ENCODE measurements around the gene NAB2. TPM values are rescaled to one million over a fixed set of nuclear protein-coding genes. Genes with fewer than 3 reads are reported as not detected.

Gene NAB2
- total RNA-seq, 2 experiments from 2014 or later, result 52.1 to 53.6 TPM

DNA sequence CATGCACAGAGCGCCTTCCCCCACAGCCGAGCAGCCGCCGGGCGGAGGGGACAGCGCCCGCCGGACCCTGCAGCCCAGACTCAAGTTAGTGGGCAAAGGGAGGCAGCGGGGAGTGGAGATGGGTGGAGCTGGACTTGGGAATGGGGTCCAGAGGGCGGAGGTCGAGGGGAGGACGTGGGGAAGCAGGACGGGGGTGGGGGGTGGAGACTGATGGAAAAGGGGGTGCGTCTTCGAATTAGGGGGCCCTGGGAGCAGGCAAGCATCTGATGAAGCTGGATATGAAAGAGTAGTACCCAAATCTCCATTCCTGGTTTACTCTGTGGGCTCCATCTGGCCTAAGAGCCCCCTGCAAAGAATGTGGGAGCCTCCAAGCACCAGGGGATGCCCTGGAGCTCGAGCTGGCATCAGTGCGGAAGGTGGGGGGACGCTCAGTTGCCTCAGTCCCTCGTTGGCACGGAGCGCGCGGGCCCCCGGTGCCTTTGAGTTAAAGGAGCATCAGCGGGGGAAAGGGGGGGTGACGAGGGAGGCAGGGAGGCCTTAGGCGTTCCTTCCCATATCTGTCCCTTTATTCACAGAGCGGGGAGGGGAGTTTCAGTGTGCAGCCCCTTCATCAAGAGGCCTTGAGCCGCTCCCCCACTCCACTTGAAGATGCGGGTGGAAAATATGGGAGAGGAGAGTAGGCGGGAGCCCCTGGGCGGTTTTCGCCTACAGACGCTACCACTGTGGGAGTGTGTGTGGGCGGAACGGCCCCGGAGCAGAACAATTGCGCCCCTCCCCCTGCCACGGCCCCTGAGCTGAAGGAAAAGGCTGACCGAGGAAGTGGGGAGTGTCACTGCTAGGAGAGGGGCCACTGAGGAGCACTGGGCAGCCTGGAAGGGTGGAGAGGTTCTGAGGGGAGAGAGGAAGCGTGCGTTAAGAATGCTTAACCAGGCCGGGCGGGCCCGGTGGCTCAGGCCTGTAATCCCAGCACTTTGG lies 644 bp downstream of the NAB2 start:
- ChIA-PET CTCF (interaction anchor here (1.0 to 5.5 kb wide), 6 partner anchors 9 to 21 kb away, joined by 3 to 44 read pairs (median 8); partner anchors contain the start of genes NEMP1 and STAT6), POLR2A (interaction anchor here (0.7 to 3.8 kb wide), 4 partner anchors 10 to 25 kb away, joined by 3 to 20 read pairs (median 12); partner anchors contain the start of genes NEMP1 and STAT6)

DNA sequence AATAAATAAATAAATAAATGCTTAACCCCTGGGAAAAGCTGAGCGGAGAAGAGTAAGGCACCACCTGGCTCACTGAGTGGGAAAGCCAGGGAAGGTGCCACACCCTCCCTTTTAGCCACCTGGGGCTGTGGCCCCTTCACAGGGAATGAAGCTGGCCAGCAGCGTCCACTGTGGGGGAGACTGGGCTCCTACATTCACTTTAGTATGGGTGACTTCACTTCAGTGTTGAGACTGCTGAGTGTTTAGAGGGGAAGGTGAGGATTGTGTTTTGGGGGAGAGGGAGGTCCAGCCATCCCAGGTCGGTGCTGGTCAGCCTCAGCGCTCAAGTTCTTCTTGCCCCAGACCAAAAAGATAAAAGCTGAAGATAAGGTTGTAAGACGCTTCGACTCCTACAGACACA lies 1.6 kb downstream of the NAB2 start:
- CTCF ChIA-PET, result interaction anchor here (1.0 to 5.5 kb wide), 6 partner anchors 9 to 21 kb away, joined by 3 to 44 read pairs (median 4); partner anchors contain the start of genes NEMP1 and STAT6
- POLR2A ChIA-PET, result interaction anchor here (0.7 to 3.8 kb wide), 3 partner anchors 11 to 26 kb away, joined by 3 to 20 read pairs (median 19); partner anchors contain the start of genes NEMP1 and STAT6

DNA sequence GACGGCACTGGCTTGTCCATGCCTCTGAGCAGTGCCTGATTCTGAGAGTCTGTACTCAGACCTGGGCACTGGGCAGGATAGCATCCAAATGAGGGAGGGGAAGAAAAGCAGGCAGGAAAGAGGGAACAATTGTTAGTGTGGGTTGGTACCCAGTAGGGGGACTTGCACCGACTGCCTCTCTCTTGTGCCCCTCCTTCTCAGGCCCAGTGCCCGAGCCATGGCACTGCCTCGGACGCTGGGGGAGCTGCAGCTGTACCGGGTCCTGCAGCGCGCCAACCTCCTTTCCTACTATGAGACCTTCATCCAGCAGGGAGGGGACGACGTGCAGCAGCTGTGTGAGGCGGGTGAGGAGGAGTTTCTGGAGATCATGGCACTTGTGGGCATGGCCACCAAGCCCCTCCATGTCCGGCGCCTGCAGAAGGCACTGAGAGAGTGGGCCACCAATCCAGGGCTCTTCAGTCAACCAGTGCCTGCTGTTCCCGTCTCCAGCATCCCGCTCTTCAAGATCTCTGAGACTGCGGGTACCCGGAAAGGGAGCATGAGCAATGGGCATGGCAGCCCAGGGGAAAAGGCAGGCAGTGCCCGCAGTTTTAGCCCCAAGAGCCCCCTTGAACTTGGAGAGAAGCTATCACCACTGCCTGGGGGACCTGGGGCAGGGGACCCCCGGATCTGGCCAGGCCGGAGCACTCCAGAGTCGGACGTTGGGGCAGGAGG lies 2.2 kb downstream of the NAB2 start:
- ChIA-PET CTCF (interaction anchor here (1.0 to 5.5 kb wide), 8 partner anchors 12 to 252 kb away, joined by 3 to 48 read pairs (median 6); partner anchors contain the start of genes NEMP1 and STAT6), POLR2A (interaction anchor here (3.8 kb wide), 1 partner anchor 20 kb away, joined by 19 read pairs; the partner anchor contains the start of gene STAT6)

DNA sequence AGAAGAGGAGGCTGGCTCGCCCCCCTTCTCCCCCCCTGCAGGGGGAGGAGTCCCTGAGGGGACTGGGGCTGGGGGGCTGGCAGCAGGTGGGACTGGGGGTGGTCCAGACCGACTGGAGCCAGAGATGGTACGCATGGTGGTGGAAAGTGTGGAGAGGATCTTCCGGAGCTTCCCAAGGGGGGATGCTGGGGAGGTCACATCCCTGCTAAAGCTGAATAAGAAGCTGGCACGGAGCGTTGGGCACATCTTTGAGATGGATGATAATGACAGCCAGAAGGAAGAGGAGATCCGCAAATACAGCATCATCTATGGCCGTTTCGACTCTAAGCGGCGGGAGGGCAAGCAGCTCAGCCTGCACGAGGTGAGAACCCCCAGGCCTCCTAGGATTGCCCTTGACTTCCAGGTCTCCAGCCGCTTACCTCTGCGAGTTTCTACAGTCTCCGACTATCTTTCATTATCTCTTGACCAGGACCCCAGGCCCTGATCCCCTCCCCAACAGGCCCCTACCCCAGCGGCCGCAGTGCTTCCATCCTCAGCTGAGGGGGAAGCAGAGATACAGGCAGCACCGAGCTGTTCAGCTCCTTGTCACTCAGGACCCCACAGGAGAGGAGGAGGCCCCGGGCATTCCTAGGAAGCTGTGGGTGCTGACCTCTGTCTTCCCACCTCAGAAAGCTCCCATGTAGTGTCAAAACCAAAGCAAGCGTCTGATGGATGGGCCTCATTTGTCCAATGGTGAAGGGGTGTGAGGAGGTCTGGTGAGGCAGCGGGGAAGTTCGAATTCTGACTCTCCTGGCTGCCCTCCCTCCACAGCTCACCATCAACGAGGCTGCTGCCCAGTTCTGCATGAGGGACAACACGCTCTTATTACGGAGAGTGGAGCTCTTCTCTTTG lies 3.0 kb downstream of the NAB2 start:
- CTCF ChIA-PET, result interaction anchor here (1.0 to 5.5 kb wide), 10 partner anchors 11 to 251 kb away, joined by 3 to 48 read pairs (median 3); partner anchors contain the start of genes NEMP1 and STAT6
- POLR2A ChIA-PET, result interaction anchor here (0.7 to 2.8 kb wide), 3 partner anchors 9 to 19 kb away, joined by 4 to 31 read pairs (median 5); partner anchors contain the start of genes NEMP1 and STAT6

DNA sequence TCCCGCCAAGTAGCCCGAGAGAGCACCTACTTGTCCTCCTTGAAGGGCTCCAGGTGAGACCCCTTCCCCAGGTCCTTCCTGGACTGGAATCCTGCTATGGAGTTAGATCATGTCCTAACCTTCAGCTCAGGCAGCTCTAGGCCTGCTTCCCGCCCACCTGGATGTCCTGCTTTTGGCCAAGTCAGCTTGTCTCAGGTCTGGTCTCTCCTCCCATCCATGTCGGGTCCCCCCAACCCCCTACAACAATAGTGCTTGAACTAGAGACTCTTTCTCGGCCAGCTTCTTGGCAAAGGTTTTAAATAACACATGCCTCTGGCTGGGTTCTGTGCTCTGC lies 3.6 kb downstream of the NAB2 start:
- ChIA-PET POLR2A (interaction anchor here (0.7 to 2.8 kb wide), 3 partner anchors 8 to 18 kb away, joined by 4 to 31 read pairs (median 5); partner anchors contain the start of genes NEMP1 and STAT6), CTCF (interaction anchor here (1.0 to 5.5 kb wide), 8 partner anchors 11 to 147 kb away, joined by 3 to 48 read pairs (median 6); partner anchors contain the start of gene STAT6)

DNA sequence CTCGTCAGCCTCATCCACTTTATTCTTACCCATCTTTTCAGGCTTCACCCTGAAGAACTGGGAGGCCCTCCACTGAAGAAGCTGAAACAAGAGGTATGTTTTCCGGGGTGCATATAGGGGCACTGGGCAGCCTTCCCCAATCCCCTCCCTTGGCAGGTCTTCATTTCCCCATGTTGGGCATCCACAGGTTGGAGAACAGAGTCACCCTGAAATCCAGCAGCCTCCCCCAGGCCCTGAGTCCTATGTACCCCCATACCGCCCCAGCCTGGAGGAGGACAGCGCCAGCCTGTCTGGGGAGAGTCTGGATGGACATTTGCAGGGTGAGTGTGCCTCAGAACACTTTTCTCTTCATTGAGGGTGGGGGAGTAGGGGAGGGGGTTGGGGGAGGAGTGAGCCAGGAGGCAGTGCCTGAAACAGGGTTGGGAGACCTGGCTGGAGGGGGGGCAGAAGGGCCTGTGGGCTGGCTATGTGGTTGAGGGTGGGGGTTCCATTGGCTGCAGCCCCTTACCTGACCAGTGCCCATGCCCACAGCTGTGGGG lies 4.0 kb downstream of the NAB2 start:
- POLR2A ChIA-PET, result interaction anchor here (1.4 to 2.8 kb wide), 3 partner anchors 14 to 27 kb away, joined by 5 to 31 read pairs (median 5); partner anchors contain the start of genes NEMP1 and STAT6
- CTCF ChIA-PET, result interaction anchor here (1.0 to 5.5 kb wide), 12 partner anchors 10 to 146 kb away, joined by 3 to 48 read pairs (median 6); partner anchors contain the start of genes NEMP1, STAT6 and ZBTB39

DNA sequence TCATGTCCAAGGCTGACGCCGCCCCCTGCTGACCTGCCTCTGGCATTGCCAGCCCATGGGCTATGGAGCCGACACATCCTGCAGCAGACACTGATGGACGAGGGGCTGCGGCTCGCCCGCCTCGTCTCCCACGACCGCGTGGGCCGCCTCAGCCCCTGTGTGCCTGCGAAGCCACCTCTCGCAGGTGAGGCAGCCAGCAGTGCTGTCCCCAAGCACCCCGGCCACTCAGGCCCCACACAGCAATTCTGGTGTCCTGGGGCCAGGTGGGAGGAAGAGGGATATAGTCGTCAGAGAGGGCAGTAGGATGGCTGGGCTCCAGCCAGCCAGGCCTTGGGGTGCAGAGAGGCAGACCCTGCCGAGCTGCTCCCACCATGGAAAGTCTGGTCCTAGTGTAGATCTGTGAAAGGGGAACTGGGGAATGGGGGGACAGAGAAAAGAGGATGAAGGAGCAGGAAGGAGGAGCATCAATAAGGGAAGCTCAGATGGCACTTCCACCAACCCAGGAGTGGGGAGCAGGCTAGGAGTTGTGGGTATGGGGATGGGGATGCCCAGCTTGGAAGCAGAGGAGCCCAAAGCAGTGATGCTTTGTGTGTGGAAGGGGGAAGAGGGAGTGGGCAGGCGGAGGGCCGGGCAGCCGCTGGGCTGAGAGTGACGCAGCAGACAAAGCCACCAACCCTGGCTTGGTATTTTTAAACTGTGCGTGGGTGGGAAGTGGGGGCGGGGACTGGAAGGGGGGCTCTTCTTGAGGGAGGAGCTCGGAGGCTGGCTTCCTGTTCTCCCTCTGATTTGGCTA lies 4.7 kb downstream of the NAB2 start:
- ChIA-PET POLR2A (interaction anchor here (0.6 to 2.8 kb wide), 6 partner anchors 10 to 28 kb away, joined by 3 to 31 read pairs (median 5); partner anchors contain the start of genes NEMP1 and STAT6), CTCF (interaction anchor here (0.6 to 5.5 kb wide), 14 partner anchors 11 to 337 kb away, joined by 3 to 48 read pairs (median 4); partner anchors contain the start of genes NEMP1, STAT6 and ZBTB39)

DNA sequence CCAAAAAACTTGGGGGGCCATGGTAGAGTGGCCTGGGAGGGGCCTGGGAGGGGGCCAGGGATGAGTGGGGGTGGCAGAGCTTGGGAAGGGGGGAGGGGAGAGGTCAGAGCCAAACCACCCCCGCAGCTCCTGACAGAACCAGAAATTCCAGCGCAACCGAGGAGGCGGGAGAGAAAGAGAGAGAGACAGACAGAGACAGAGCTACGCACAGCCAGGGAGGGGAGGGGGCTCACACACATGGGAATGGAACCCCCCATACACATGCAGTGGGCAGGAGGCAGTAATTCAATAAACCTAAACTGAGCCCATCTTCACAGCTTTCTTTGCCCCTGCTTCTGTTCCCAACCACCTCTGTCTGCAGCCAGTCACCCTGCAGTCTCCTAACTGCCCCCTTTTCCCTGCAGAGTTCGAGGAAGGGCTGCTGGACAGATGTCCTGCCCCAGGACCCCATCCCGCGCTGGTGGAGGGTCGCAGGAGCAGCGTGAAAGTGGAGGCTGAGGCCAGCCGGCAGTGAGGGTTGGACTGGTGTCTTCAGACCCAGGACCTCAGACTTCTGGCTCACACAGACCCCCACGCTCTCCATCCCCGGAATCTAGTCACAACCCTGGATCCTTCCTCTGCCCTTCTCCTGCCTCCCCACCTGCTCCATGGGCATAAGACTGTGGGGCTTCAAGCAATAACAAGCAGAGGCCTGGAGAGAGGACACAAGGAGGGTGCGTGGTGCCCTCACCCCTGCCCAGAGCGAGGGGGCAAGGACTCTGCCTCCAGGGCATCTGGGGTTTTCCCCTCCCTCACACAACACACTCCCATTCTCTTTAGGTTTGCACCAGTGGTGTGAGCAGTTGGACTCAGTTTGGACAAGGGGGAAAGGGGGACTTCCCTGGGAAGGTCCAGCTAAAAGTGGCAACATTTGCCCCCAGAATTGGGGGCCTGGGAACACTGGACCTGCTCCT lies 5.6 kb downstream of the NAB2 start:
- ChIA-PET CTCF (interaction anchor here (0.6 to 5.5 kb wide), 15 partner anchors 10 to 338 kb away, joined by 3 to 48 read pairs (median 4); partner anchors contain the start of genes NEMP1, STAT6 and ZBTB39), POLR2A (interaction anchor here (0.6 to 2.8 kb wide), 6 partner anchors 10 to 599 kb away, joined by 3 to 31 read pairs (median 4); partner anchors contain the start of genes NEMP1 and STAT6)

DNA sequence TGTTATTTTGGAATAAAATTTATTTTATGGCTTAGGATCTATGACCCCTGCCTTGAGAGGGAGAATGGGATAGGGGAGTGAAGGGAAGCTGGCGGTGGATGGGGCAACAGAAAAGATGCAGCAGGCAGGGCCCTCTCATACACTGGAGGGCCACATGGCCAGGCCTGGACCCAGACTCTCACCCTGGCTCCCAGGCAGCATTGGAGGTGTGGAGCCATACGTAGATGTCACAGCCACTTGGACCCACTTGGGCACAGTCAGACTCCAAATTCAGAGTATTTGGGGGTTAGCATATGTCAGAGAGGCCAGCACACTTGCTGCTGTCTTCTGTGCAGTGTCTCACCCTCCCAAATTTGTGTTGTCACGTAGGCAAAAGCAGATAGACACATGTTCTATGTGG lies 6.5 kb downstream of the NAB2 start:
- ChIA-PET CTCF (interaction anchor here (1.1 to 5.0 kb wide), 4 partner anchors 8 to 26 kb away, joined by 3 to 48 read pairs (median 6); partner anchors contain the start of genes NEMP1 and STAT6), POLR2A (no interaction called here)

DNA sequence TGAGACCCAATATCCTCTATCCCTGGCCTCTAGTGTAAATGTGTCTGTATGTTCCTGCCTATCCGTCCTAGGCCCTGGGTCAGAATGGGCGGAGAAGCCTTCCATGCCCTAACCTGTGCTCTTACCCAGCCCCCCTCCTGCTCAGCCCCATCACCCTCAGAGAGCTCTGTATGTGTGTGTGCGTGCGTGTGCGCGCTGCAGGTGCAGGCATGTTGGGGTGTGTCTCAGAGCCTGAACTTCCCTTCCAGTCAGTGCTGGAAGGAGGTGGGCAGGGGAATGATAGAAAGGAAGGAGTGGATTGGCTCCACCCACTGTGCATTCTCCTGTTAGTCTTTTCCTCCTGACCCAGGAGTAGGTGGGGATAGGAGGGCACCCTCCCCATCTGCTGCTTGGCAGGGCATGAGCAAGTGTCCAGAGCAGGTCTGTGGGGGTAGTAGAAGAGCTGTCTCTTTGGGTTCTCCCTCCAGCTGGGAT lies 7.2 kb downstream of the NAB2 start:
- CTCF ChIA-PET, result interaction anchor here (1.0 to 5.0 kb wide), 8 partner anchors 8 to 33 kb away, joined by 3 to 48 read pairs (median 4); partner anchors contain the start of genes NEMP1 and STAT6
- POLR2A ChIA-PET, result interaction anchor here (1.2 kb wide), 1 partner anchor 381 kb away, joined by 3 read pairs; no protein-coding TSS in a partner anchor

DNA sequence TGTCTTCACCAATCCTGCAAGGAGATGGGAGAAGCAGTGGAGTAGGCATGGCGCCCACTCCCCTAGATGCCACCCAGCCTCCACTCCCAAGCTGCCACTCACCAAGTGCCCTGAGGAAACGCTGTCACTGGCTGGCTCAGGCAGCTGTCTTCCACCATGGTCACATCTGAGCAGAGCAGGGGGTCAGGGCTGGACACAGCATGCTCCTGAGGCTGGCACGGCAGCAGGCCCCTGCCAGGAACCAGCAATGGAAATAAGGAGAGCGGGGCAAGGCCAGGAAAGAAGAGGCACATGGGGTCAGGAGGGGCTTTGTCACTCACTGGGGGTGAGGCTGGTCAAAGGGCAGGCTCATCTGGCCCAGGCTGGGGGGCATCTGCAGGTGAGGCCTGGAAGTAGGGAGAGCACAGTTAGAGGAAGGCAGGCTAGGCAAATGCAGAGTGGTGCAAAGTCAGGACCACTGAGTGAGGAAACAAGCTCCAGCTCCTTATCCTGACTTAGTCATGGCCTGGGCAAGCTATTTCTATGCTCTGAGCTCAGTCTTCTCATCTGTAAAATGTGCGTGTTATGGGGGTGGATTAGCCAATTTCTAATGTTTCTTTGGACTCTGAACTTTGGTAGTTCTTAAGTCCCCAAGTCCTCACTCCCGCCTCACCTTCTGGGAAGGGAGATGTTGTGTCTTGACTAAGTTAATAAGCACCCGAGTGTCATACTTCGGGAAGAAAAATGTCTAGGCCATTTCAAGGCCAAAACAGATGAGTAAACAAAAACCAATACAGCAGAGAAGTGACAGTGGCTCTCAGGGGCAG lies 8.0 kb downstream of the NAB2 start:
- ChIA-PET POLR2A (interaction anchor here (0.6 to 1.6 kb wide), 3 partner anchors 17 to 380 kb away, joined by 3 to 4 read pairs (median 4); no protein-coding TSS in a partner anchor), CTCF (interaction anchor here (0.8 to 2.3 kb wide), 6 partner anchors 10 to 34 kb away, joined by 3 to 9 read pairs (median 4); no protein-coding TSS in a partner anchor)

DNA sequence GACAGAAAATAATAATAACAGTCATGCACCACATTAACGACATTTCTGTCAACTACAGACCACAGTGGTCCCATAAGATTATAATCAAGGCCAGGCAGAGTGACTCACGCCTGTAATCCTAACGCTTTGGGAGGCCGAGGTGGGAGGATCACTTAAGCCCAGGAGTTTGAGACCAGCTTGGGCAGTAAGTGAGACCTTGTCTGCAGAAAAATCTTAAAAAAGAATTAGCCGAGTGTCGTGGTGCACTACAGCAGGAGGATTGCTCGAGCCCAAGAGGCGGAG lies 8.6 kb downstream of the NAB2 start:
- ChIA-PET CTCF (interaction anchor here (0.8 to 1.7 kb wide), 3 partner anchors 15 to 28 kb away, joined by 3 to 6 read pairs (median 6); no protein-coding TSS in a partner anchor), POLR2A (interaction anchor here (0.6 to 1.6 kb wide), 4 partner anchors 9 to 20 kb away, joined by 3 to 4 read pairs (median 4); no protein-coding TSS in a partner anchor)

DNA sequence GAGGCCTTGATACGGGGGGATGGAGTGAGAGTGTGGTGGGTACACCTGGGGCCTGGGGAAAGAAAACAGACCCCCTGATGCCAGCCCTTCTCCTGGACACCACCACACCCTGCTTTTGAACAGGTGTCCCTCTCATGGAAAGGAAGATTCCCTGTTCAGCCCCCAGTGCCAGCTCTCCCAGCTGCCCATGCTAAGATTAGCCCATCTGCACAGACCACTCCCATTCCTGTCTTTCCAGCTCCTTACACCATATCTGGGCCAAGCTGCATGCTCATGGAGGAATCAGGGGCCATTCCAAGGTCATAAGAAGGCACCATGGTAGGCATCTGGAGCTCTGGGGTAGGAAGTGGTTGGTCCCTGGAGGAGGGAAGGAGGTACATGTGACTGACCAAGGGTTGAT lies 9.6 kb downstream of the NAB2 start:
- ChIA-PET CTCF (interaction anchor here (2.2 kb wide), 1 partner anchor 29 kb away, joined by 6 read pairs; no protein-coding TSS in a partner anchor), POLR2A (interaction anchor here (1.2 to 1.4 kb wide), 2 partner anchors 9 to 14 kb away, joined by 3 to 5 read pairs; partner anchors contain the start of gene NAB2)
